NCI-H748 treated with DMSO at 0.1 percent for 48 hours (cell line): Measurements from ENCODE around the gene IGFBP2.
"Not testable (repeated sequence)": the region's sequence is repeated elsewhere in the genome, so short reads cannot be mapped to it uniquely, and the experiment has no call there.

Experiments used
- DNase-seq: peaks from one replicate; lab custom pipeline; 2025; lab: John Stamatoyannopoulos, UW

Gene IGFBP2

GRCh38 chr2:216632952-216633615, at the start of gene IGFBP2:
IGFBP2 (plus strand) TSS chr2:216633420; CDS start chr2:216633524, 104 bp downstream.
- DNase-seq = peak; percentile 68

GRCh38 chr2:216583606-216584005, 49.6 kb upstream of the IGFBP2 start:
- no peak for DNase-seq

GRCh38 chr2:216584112-216584511, 49.1 kb upstream of the IGFBP2 start:
- no peak for DNase-seq

GRCh38 chr2:216585441-216585840, 47.8 kb upstream of the IGFBP2 start:
- DNase-seq = no peak

GRCh38 chr2:216588861-216589710, 44.1 kb upstream of the IGFBP2 start:
- DNase-seq = no peak

- DNase-seq = no peak
Measured at GRCh38 chr2:216589791-216590190, 43.4 kb upstream of the IGFBP2 start.

GRCh38 chr2:216590780-216591179, 42.4 kb upstream of the IGFBP2 start:
- DNase-seq = no peak

GRCh38 chr2:216591480-216591879, 41.7 kb upstream of the IGFBP2 start:
- DNase-seq = no peak

- no peak for DNase-seq
Measured at GRCh38 chr2:216594081-216594480, 39.1 kb upstream of the IGFBP2 start.

- peak; percentile 50 for DNase-seq
Measured at GRCh38 chr2:216596236-216596979, 36.8 kb upstream of the IGFBP2 start.

- DNase-seq = no peak
Measured at GRCh38 chr2:216596980-216597509, 36.2 kb upstream of the IGFBP2 start.

- DNase-seq = not testable (repeated sequence)
Measured at GRCh38 chr2:216597825-216598224, 35.4 kb upstream of the IGFBP2 start.

- no peak for DNase-seq
Measured at GRCh38 chr2:216601632-216602409, 31.4 kb upstream of the IGFBP2 start.

- DNase-seq = peak; percentile 36
Measured at GRCh38 chr2:216603010-216603883, 30.0 kb upstream of the IGFBP2 start.

GRCh38 chr2:216603884-216604245, 29.4 kb upstream of the IGFBP2 start:
- DNase-seq = no peak

- DNase-seq = no peak
Measured at GRCh38 chr2:216604458-216604857, 28.8 kb upstream of the IGFBP2 start.

GRCh38 chr2:216606551-216607276, 26.5 kb upstream of the IGFBP2 start:
- peak; percentile 94 for DNase-seq

- no peak for DNase-seq
Measured at GRCh38 chr2:216607277-216607560, 26.0 kb upstream of the IGFBP2 start.

- no peak for DNase-seq
Measured at GRCh38 chr2:216608525-216608924, 24.7 kb upstream of the IGFBP2 start.
